22Rv1 (cell line): ENCODE results near the gene EIF4A3.

Experiments
- H3K27ac ChIP-seq: fragments of 450-650 bp; 2 replicates; pipeline ENCODE4 v1.5.1; 2017
- CTCF ChIP-seq: fragments of 450-650 bp; IDR thresholded peaks from 2 replicates; pipeline ENCODE4 v1.5.1; 2017; ENCODE audit warnings: mild to moderate bottlenecking
- ZFX ChIP-seq: fragments of 450-650 bp; IDR thresholded peaks from 2 replicates; pipeline ENCODE4 v1.6.1; 2017; ENCODE audit warnings: antibody characterized with exemption, borderline replicate concordance

Gene EIF4A3

GRCh38 chr17:80146121-80147034, 550 bp downstream of the EIF4A3 start:
- TF ChIP-seq CTCF (no peak), ZFX (no peak)
- peak overlapping the region; percentile 87 for H3K27ac ChIP-seq

- no peak for TF ChIP-seq ZFX
- TF ChIP-seq CTCF: no peak
- H3K27ac ChIP-seq: peak overlapping the region; percentile 87; the same call in 1 of the 2 replicates
Measured at GRCh38 chr17:80145076-80146075, 1.6 kb downstream of the EIF4A3 start.

- H3K27ac ChIP-seq: no peak overlapping the region
- TF ChIP-seq CTCF: no peak
- no peak for TF ChIP-seq ZFX
Measured at GRCh38 chr17:80142929-80143328, 4.0 kb downstream of the EIF4A3 start.

- TF ChIP-seq ZFX: no peak
- TF ChIP-seq CTCF: no peak
- H3K27ac ChIP-seq: no peak overlapping the region
Measured at GRCh38 chr17:80141463-80142165, 5.3 kb downstream of the EIF4A3 start.

- TF ChIP-seq CTCF (no peak), ZFX (no peak)
- H3K27ac ChIP-seq: no peak overlapping the region
Measured at GRCh38 chr17:80138856-80139426, 8.0 kb downstream of the EIF4A3 start.

GRCh38 chr17:80137131-80137530, 9.8 kb downstream of the EIF4A3 start:
- TF ChIP-seq ZFX: no peak
- no peak for TF ChIP-seq CTCF
- no peak overlapping the region for H3K27ac ChIP-seq
